PC-9 (cell line): ENCODE results near the gene RBM24. TPM values are rescaled to one million over a fixed set of nuclear protein-coding genes. Genes with fewer than 3 reads are reported as not detected.

Experiments used
- BruUV-seq: library from RNA; stranded (reverse); fragments of 400-500 nt; replicated peaks from 2 replicates; lab custom pipeline; 2021; lab: Mats Ljungman, UMichigan
- CTCF ChIA-PET: fragments of 300-600 bp; sonication (Branson Sonifier 250); formaldehyde crosslinking; loops from one replicate; lab custom pipeline; 2022; ENCODE audit warnings: antibody characterized with exemption; lab: Charles Lee
- POLR2A ChIA-PET: fragments of 300-600 bp; sonication (Branson Sonifier 250); formaldehyde crosslinking; loops from one replicate; lab custom pipeline; 2022; ENCODE audit warnings: antibody characterized with exemption; ENCODE audit not compliant: unreplicated experiment; lab: Charles Lee
- DNase-seq, 2 experiments: peaks; one replicate each; pipeline versions ENCODE4 v3.0.0 to v3.0.0-alpha.2; 2015 to 2022; ENCODE audit warnings: mixed read lengths in 1 of 2
- H2AFZ ChIP-seq: fragments of 200-600 bp; sonication (generic); 2 replicates; pipeline ENCODE4 v1.8.1; 2017; ENCODE audit warnings: antibody characterized with exemption
- H3F3A ChIP-seq: fragments of 200-600 bp; sonication (generic); 2 replicates; pipeline ENCODE4 v1.8.1; 2017; ENCODE audit warnings: antibody characterized with exemption, mild to moderate bottlenecking, low read depth; ENCODE audit not compliant: insufficient read depth
- H3K27ac ChIP-seq: fragments of 200-600 bp; sonication (generic); 2 replicates; pipeline ENCODE4 v1.6.1; 2016; ENCODE audit warnings: mixed run types
- H3K27me3 ChIP-seq: fragments of 200-600 bp; sonication (generic); 2 replicates; pipeline ENCODE4 v1.6.1; 2016; ENCODE audit warnings: low read depth, mixed run types; ENCODE audit not compliant: insufficient read depth
- H3K36me3 ChIP-seq: fragments of 200-600 bp; sonication (generic); 2 replicates; pipeline ENCODE4 v1.6.1; 2016; ENCODE audit warnings: low read depth, mixed run types
- H3K4me1 ChIP-seq: fragments of 200-600 bp; sonication (generic); replicated peaks from 2 replicates; pipeline ENCODE4 v1.6.1; 2016; ENCODE audit warnings: mixed run types; ENCODE audit not compliant: insufficient read depth
- H3K4me2 ChIP-seq: fragments of 200-600 bp; sonication (generic); 2 replicates; pipeline ENCODE4 v1.6.1; 2017; ENCODE audit warnings: mixed run types
- H3K4me3 ChIP-seq: fragments of 200-600 bp; sonication (generic); 2 replicates; pipeline ENCODE4 v1.6.1; 2016; ENCODE audit warnings: mixed run types
- H3K79me2 ChIP-seq: fragments of 200-600 bp; sonication (generic); 2 replicates; pipeline ENCODE4 v1.6.1; 2017; ENCODE audit warnings: low read depth, mixed run types
- H3K9me2 ChIP-seq: fragments of 200-600 bp; sonication (generic); 2 replicates; pipeline ENCODE4 v1.8.1; 2017; ENCODE audit warnings: mild to moderate bottlenecking; ENCODE audit not compliant: insufficient read depth
- H3K9me3 ChIP-seq: fragments of 200-600 bp; sonication (generic); 2 replicates; pipeline ENCODE4 v1.8.1; 2016; ENCODE audit warnings: low read depth; ENCODE audit not compliant: insufficient read depth
- H4K20me1 ChIP-seq: fragments of 200-600 bp; sonication (generic); 2 replicates; pipeline ENCODE4 v1.8.1; 2017; ENCODE audit not compliant: insufficient read depth
- EZH2 ChIP-seq: fragments of 200-600 bp; sonication (generic); IDR thresholded peaks from 2 replicates; pipeline ENCODE4 v1.8.0; 2017; ENCODE audit warnings: antibody characterized with exemption, low read depth
- intact Hi-C: fragments of 100-400 bp; cut with micrococcal nuclease; formaldehyde crosslinking; loops from one replicate; pipeline ENCODE4 v1.10.0; 2022; ENCODE audit not compliant: unreplicated experiment
- total RNA-seq: library from RNA; stranded (reverse); gene quantifications from 2 replicates; pipeline ENCODE4 v1.2.3, GENCODE V29; 2021
- TF ChIP-seq, protein P1 (sequence below): fragments of 200-600 bp; sonication (generic); conservative IDR thresholded peaks from 2 replicates; pipeline ENCODE4 v1.6.1; 2017; ENCODE audit warnings: mixed run types, antibody characterized with exemption, mild to moderate bottlenecking, moderate library complexity

The RBM24 gene
- total RNA-seq, 1 experiment from 2014 or later, result 0.72 TPM

DNA sequence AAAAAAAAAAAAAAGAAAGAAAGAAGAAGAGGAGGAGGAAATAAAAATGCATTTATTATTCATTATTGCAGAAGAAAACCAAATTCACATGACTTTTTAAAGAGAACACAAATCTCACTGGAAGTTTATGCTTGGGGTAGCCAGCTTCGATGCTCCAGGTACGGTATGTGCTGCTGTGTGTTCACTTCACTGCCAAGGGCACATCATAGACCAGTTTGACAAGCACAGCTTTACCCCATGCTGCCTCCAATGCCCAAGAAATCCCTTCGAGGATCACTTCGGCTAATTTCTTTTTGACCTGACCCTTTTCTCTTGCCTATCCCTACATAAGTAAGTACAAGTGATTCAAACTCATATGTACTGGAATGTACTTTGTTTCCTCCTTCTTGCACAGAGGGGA lies 41.9 kb upstream of the RBM24 start:
- intact Hi-C loops, result no loop called here
- no TSS peak for BruUV-seq
- no peak for DNase-seq
- Histone ChIP-seq H3F3A (no peaks in the 10 kb centered on the region), H4K20me1 (no peaks in the 10 kb centered on the region), H3K4me3 (no peak overlapping the region), H3K4me1 (no peaks in the 10 kb centered on the region), H3K4me2 (no peak overlapping the region), H3K27me3 (no peaks in the 10 kb centered on the region), H3K79me2 (no peaks in the 10 kb centered on the region), H3K36me3 (no peaks in the 10 kb centered on the region), H3K9me2 (no peaks in the 10 kb centered on the region), H3K27ac (no peak overlapping the region), H2AFZ (no peak overlapping the region), H3K9me3 (no peaks in the 10 kb centered on the region)
- CTCF ChIA-PET, result no interaction called here
- TF ChIP-seq, protein P1, sequence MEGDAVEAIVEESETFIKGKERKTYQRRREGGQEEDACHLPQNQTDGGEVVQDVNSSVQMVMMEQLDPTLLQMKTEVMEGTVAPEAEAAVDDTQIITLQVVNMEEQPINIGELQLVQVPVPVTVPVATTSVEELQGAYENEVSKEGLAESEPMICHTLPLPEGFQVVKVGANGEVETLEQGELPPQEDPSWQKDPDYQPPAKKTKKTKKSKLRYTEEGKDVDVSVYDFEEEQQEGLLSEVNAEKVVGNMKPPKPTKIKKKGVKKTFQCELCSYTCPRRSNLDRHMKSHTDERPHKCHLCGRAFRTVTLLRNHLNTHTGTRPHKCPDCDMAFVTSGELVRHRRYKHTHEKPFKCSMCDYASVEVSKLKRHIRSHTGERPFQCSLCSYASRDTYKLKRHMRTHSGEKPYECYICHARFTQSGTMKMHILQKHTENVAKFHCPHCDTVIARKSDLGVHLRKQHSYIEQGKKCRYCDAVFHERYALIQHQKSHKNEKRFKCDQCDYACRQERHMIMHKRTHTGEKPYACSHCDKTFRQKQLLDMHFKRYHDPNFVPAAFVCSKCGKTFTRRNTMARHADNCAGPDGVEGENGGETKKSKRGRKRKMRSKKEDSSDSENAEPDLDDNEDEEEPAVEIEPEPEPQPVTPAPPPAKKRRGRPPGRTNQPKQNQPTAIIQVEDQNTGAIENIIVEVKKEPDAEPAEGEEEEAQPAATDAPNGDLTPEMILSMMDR, result no peak
- no peak for TF ChIP-seq EZH2
- POLR2A ChIA-PET, result no interaction called here

DNA sequence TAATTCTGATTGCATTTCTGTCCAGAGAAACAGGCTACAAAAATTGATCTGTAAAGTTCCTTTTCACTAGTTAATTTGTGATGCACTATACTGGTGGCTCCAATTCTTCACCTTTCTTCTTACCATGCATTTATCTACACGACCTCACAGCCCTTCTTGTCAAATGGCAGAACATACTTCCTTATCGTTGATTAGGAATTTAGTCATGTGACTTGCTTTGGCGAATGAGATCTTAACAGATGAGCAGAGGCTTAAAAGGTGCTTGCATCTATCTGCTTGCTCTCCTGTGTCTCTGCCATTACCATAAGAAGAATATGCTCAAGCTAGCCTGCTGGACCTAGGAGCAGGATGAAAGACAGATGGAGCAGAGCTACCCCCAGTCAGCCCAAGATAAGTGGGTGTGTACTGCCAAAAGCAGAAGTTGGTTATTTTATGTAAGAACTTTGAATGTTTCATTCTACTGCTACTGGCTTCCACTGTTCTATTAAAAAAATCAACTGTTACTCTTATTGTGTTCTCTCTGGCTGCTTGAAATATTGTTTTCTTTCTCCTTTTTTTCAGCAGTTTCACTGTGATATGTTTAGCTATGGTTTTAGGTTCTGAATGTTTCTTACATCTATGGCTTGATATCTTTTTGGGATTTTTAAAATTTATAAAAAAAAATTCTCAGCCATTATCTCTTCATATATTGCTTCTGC lies 40.2 kb upstream of the RBM24 start:
- H3K27me3 ChIP-seq, result no peaks in the 10 kb centered on the region
- H4K20me1 ChIP-seq, result no peaks in the 10 kb centered on the region
- no peak overlapping the region for H3K4me2 ChIP-seq
- no peaks in the 10 kb centered on the region for H3K9me2 ChIP-seq
- ChIA-PET CTCF (no interaction called here), POLR2A (no interaction called here)
- H3K79me2 ChIP-seq, result no peaks in the 10 kb centered on the region
- intact Hi-C loops, result no loop called here
- TF ChIP-seq, protein P1, result no peak
- no peak for TF ChIP-seq EZH2
- no peaks in the 10 kb centered on the region for H3K36me3 ChIP-seq
- no peak overlapping the region for H2AFZ ChIP-seq
- H3K4me3 ChIP-seq, result no peak overlapping the region
- no peak for DNase-seq
- H3K27ac ChIP-seq, result no peak overlapping the region
- no TSS peak for BruUV-seq
- H3F3A ChIP-seq, result no peaks in the 10 kb centered on the region
- H3K9me3 ChIP-seq, result no peaks in the 10 kb centered on the region
- H3K4me1 ChIP-seq, result no peaks in the 10 kb centered on the region

GRCh38 chr6:17242087-17242486 lies 39.1 kb upstream of the RBM24 start:
- CTCF ChIA-PET, result no interaction called here
- Histone ChIP-seq H3K9me2 (no peaks in the 10 kb centered on the region), H3K36me3 (no peaks in the 10 kb centered on the region), H3K4me2 (no peak overlapping the region), H2AFZ (no peak overlapping the region), H3K4me1 (no peaks in the 10 kb centered on the region), H3K79me2 (no peaks in the 10 kb centered on the region), H3K27ac (no peak overlapping the region), H3K27me3 (no peaks in the 10 kb centered on the region), H4K20me1 (no peaks in the 10 kb centered on the region), H3F3A (no peaks in the 10 kb centered on the region), H3K4me3 (no peak overlapping the region), H3K9me3 (no peaks in the 10 kb centered on the region)
- no TSS peak for BruUV-seq
- TF ChIP-seq EZH2, result no peak
- TF ChIP-seq, protein P1, result no peak
- intact Hi-C loops, result no loop called here
- no peak for DNase-seq
- POLR2A ChIA-PET, result no interaction called here
